ENCODE results near the gene TAS2R19. TPM values are rescaled to one million over a fixed set of nuclear protein-coding genes. Genes with fewer than 3 reads are reported as not detected.

TAS2R19 gene
- total RNA-seq, 1 experiment from 2014 or later, result 3.3 TPM

GRCh38 chr12:10998204-10998603 lies 24.2 kb downstream of the TAS2R19 start, which contains the start of gene TAS2R20:
Gene TAS2R20, minus strand, starts transcription at chr12:10998304. Its CDS starts 429 bp downstream, at chr12:10997875.
- Histone ChIP-seq H3K9me2 (ENCODE audit: insufficient read depth) (no peaks in the 10 kb centered on the region), H3K27ac (no peak within 1 kb of the TSS), H3K4me3 (no peak within 1 kb of the TSS), H2AFZ (no peak within 1 kb of the TSS), H3F3A (ENCODE audit: insufficient read depth, low read depth) (no peaks in the 10 kb centered on the region), H3K27me3 (ENCODE audit: insufficient read depth, low read depth) (no peaks in the 10 kb centered on the region), H3K4me2 (no peak within 1 kb of the TSS), H3K79me2 (ENCODE audit: low read depth) (no peaks in the 10 kb centered on the region), H3K4me1 (replicated peaks; ENCODE audit: insufficient read depth) (no peaks in the 10 kb centered on the region), H3K36me3 (ENCODE audit: low read depth) (no peaks in the 10 kb centered on the region), H3K9me3 (ENCODE audit: insufficient read depth, low read depth) (no peaks in the 10 kb centered on the region), H4K20me1 (ENCODE audit: insufficient read depth) (no peaks in the 10 kb centered on the region)
- intact Hi-C loops (cut with micrococcal nuclease; ENCODE audit: unreplicated experiment), result no loop called here
- CTCF ChIA-PET, result no interaction called here
- TF ChIP-seq CTCF (conservative IDR thresholded peaks at IDR 0.05) (no peak), EZH2 (IDR thresholded peaks at IDR 0.05; ENCODE audit: low read depth) (no peak)
- DNase-seq, result no peak
- no TSS peak for BruUV-seq (replicated peaks)
- POLR2A ChIA-PET (ENCODE audit: unreplicated experiment), result no interaction called here

DNA sequence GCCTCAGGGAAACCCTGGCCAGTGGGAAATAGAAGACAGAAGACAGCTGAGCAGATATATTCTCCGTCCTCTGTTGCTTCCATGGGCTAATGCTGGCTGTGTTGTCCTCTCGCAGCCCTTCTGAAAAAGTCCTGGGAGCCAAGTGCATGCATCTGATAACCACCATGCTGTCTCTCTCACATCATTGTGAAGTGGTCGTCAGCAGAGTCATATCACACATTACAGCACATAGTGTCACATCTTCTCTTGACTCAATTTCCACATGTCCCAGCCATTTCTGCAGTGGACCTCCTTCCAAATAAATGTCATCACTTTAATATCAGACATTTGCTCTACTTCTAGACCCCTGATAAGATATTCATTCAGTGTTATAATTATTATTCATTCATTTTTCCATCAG lies 28.1 kb downstream of the TAS2R19 start:
- no peak for TF ChIP-seq EZH2 (IDR thresholded peaks at IDR 0.05; ENCODE audit: low read depth)
- no peak for TF ChIP-seq CTCF (conservative IDR thresholded peaks at IDR 0.05)
- no peaks in the 10 kb centered on the region for H3K36me3 ChIP-seq (ENCODE audit: low read depth)
- ChIA-PET CTCF (no interaction called here), POLR2A (ENCODE audit: unreplicated experiment) (no interaction called here)
- no peaks in the 10 kb centered on the region for H3K9me2 ChIP-seq (ENCODE audit: insufficient read depth)
- no TSS peak for BruUV-seq (replicated peaks)
- no peaks in the 10 kb centered on the region for H3K9me3 ChIP-seq (ENCODE audit: insufficient read depth, low read depth)
- no peaks in the 10 kb centered on the region for H3F3A ChIP-seq (ENCODE audit: insufficient read depth, low read depth)
- intact Hi-C loops (cut with micrococcal nuclease; ENCODE audit: unreplicated experiment), result no loop called here
- no peaks in the 10 kb centered on the region for H3K4me1 ChIP-seq (replicated peaks; ENCODE audit: insufficient read depth)
- H3K79me2 ChIP-seq (ENCODE audit: low read depth), result no peaks in the 10 kb centered on the region
- DNase-seq, result no peak
- H3K27me3 ChIP-seq (ENCODE audit: insufficient read depth, low read depth), result no peaks in the 10 kb centered on the region
- H3K27ac ChIP-seq, result no peak overlapping the region
- no peak overlapping the region for H3K4me3 ChIP-seq
- H2AFZ ChIP-seq, result no peak overlapping the region
- no peaks in the 10 kb centered on the region for H4K20me1 ChIP-seq (ENCODE audit: insufficient read depth)
- no peak overlapping the region for H3K4me2 ChIP-seq

- no TSS peak for BruUV-seq (replicated peaks)
Observed at GRCh38 chr12:10989107-10989506, 33.3 kb downstream of the TAS2R19 start.

More at GRCh38 chr12:10989107-10989506, 33.3 kb downstream of the TAS2R19 start:
- no peaks in the 10 kb centered on the region for H3K36me3 ChIP-seq (ENCODE audit: low read depth)
- no peaks in the 10 kb centered on the region for H3F3A ChIP-seq (ENCODE audit: insufficient read depth, low read depth)
- H3K79me2 ChIP-seq (ENCODE audit: low read depth), result no peaks in the 10 kb centered on the region
- H3K9me2 ChIP-seq (ENCODE audit: insufficient read depth), result no peaks in the 10 kb centered on the region
- DNase-seq, result no peak
- no peaks in the 10 kb centered on the region for H3K4me1 ChIP-seq (replicated peaks; ENCODE audit: insufficient read depth)
- TF ChIP-seq CTCF (conservative IDR thresholded peaks at IDR 0.05) (no peak), EZH2 (IDR thresholded peaks at IDR 0.05; ENCODE audit: low read depth) (no peak)
- no peak overlapping the region for H3K27ac ChIP-seq
- no peak overlapping the region for H3K4me2 ChIP-seq
- POLR2A ChIA-PET (ENCODE audit: unreplicated experiment), result no interaction called here
- no peak overlapping the region for H3K4me3 ChIP-seq
- no peaks in the 10 kb centered on the region for H3K9me3 ChIP-seq (ENCODE audit: insufficient read depth, low read depth)
- no peaks in the 10 kb centered on the region for H3K27me3 ChIP-seq (ENCODE audit: insufficient read depth, low read depth)
- H4K20me1 ChIP-seq (ENCODE audit: insufficient read depth), result no peaks in the 10 kb centered on the region
- CTCF ChIA-PET, result no interaction called here
- no peak overlapping the region for H2AFZ ChIP-seq
- intact Hi-C loops (cut with micrococcal nuclease; ENCODE audit: unreplicated experiment), result no loop called here

Measured in PC-9 (cell line).